Spleen (tissue), 7 donors: ENCODE measurements around the gene LGI2.

Experiments
- POLR2A ChIP-seq, 3 donors: fragments of 450-650 bp; IDR thresholded peaks; one replicate each; pipeline ENCODE4 v1.5.1; 2017; ENCODE audit warnings: antibody characterized with exemption in 3 of 3, mild to moderate bottlenecking in 1 of 3
- POLR2AphosphoS5 ChIP-seq, 3 donors: sonication (generic); formaldehyde crosslinking; IDR thresholded peaks; one replicate each; pipeline ENCODE4 v1.5.1; 2017; ENCODE audit warnings: antibody characterized with exemption in 3 of 3
- TF ChIP-seq, protein P1 (sequence below), 11 experiments: fragments of 200-600 bp in 7 of 11; fragments of 450-650 bp in 4 of 11; sonication (generic) in 4 of 11; IDR thresholded peaks in 8 of 11; conservative IDR thresholded peaks in 3 of 11; 1 replicate in 7 of 11; 2 replicates in 4 of 11; pipeline versions ENCODE4 v1.4.0 to v1.8.0; 2016 to 2021; ENCODE audit warnings: antibody characterized with exemption in 11 of 11, inconsistent platforms in 4 of 11, mild to moderate bottlenecking in 1 of 11
- donor health status: DM: no; HTN: no; CAD: no; lungs with moderate emphysema.
- donor health status: DM: no; HTN: no; CAD: no.
- donor health status: DM: no; HTN: no; CAD: no.

GRCh38 chr4:25020236-25020635, 10.5 kb downstream of the LGI2 start:
- no peak for TF ChIP-seq POLR2AphosphoS5 (IDR thresholded peaks at IDR 0.05)
- TF ChIP-seq, protein P1, sequence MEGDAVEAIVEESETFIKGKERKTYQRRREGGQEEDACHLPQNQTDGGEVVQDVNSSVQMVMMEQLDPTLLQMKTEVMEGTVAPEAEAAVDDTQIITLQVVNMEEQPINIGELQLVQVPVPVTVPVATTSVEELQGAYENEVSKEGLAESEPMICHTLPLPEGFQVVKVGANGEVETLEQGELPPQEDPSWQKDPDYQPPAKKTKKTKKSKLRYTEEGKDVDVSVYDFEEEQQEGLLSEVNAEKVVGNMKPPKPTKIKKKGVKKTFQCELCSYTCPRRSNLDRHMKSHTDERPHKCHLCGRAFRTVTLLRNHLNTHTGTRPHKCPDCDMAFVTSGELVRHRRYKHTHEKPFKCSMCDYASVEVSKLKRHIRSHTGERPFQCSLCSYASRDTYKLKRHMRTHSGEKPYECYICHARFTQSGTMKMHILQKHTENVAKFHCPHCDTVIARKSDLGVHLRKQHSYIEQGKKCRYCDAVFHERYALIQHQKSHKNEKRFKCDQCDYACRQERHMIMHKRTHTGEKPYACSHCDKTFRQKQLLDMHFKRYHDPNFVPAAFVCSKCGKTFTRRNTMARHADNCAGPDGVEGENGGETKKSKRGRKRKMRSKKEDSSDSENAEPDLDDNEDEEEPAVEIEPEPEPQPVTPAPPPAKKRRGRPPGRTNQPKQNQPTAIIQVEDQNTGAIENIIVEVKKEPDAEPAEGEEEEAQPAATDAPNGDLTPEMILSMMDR (IDR thresholded peaks at IDR 0.05 in 8 of 11, conservative IDR thresholded peaks at IDR 0.05 in 3 of 11), result no peak
- no peak for TF ChIP-seq POLR2A (IDR thresholded peaks at IDR 0.05)
